IMR-90 (cell line): ENCODE data around the gene TCF4. TPM values are rescaled to one million over a fixed set of nuclear protein-coding genes. Genes with fewer than 3 reads are reported as not detected.

Experiments
- ATAC-seq: fragments of 200-7000 bp; cut with Tn5 transposase; 2 replicates; pipeline ENCODE4 v1.9.1; 2020; ENCODE audit warnings: low read depth, mild to moderate bottlenecking, moderate library complexity
- BruUV-seq: library from RNA; stranded (reverse); fragments of 400-500 nt; replicated peaks from 2 replicates; lab custom pipeline; 2021; lab: Mats Ljungman, UMichigan
- CTCF ChIA-PET: fragments of 300-600 bp; formaldehyde crosslinking; extraction: SDS; loops from one replicate; lab custom pipeline; 2021; ENCODE audit warnings: antibody characterized with exemption; lab: Yijun Ruan, JAX
- POLR2A ChIA-PET: fragments of 300-600 bp; sonication (Branson Sonifier 250); formaldehyde crosslinking; loops from one replicate; lab custom pipeline; 2022; ENCODE audit warnings: antibody characterized with exemption; ENCODE audit not compliant: unreplicated experiment; lab: Charles Lee
- DNase-seq: peaks from one replicate; pipeline ENCODE4 v3.0.0; 2013
- H2AFZ ChIP-seq: replicated peaks from 2 replicates; pipeline ENCODE3; 2013; ENCODE audit warnings: low read length, mild to moderate bottlenecking; ENCODE audit not compliant: poor library complexity
- H2AK5ac ChIP-seq: 2 replicates; pipeline ENCODE4 v1.6.1; 2013; ENCODE audit warnings: low read depth, low read length, inconsistent platforms
- H2AK9ac ChIP-seq: replicated peaks from 2 replicates; pipeline ENCODE3; 2013; ENCODE audit warnings: mild to moderate bottlenecking, low read depth, low read length, moderate library complexity; ENCODE audit not compliant: poor library complexity
- H2BK120ac ChIP-seq: 2 replicates; pipeline ENCODE4 v1.6.1; 2013; ENCODE audit warnings: low read depth, low read length, inconsistent platforms
- H2BK15ac ChIP-seq: 3 replicates; pipeline ENCODE4 v1.6.1; 2013; ENCODE audit warnings: low read depth, low read length, inconsistent platforms
- H2BK20ac ChIP-seq: 2 replicates; pipeline ENCODE4 v1.6.1; 2013; ENCODE audit warnings: low read depth, mild to moderate bottlenecking, inconsistent platforms, low read length, moderate library complexity
- H2BK5ac ChIP-seq: 2 replicates; pipeline ENCODE4 v1.6.1; 2013; ENCODE audit warnings: mild to moderate bottlenecking, low read depth, low read length, inconsistent platforms; ENCODE audit not compliant: poor library complexity, severe bottlenecking
- H3K14ac ChIP-seq: replicated peaks from 2 replicates; pipeline ENCODE4 v1.6.1; 2013; ENCODE audit warnings: low read depth, low read length, inconsistent platforms
- H3K18ac ChIP-seq: 2 replicates; pipeline ENCODE4 v1.6.1; 2013; ENCODE audit warnings: low read depth, low read length, control low read depth
- H3K23ac ChIP-seq: 2 replicates; pipeline ENCODE4 v1.6.1; 2013; ENCODE audit warnings: low read depth, low read length, inconsistent platforms
- H3K27ac ChIP-seq: 2 replicates; pipeline ENCODE4 v1.5.1; 2013; ENCODE audit warnings: mild to moderate bottlenecking, control low read depth, low read length; ENCODE audit not compliant: insufficient read depth
- H3K27me3 ChIP-seq: 2 replicates; pipeline ENCODE4 v1.6.1; 2013; ENCODE audit warnings: low read length; ENCODE audit not compliant: control insufficient read depth, insufficient read depth
- H3K36me3 ChIP-seq: 2 replicates; pipeline ENCODE4 v1.6.1; 2013; ENCODE audit warnings: low read length, mixed read lengths; ENCODE audit not compliant: control insufficient read depth, insufficient read depth
- H3K4ac ChIP-seq: 2 replicates; pipeline ENCODE4 v1.6.1; 2013; ENCODE audit warnings: low read depth, low read length, inconsistent platforms
- H3K4me1 ChIP-seq: 2 replicates; pipeline ENCODE4 v1.6.1; 2013; ENCODE audit warnings: low read length, mixed read lengths; ENCODE audit not compliant: control insufficient read depth, insufficient read depth
- H3K4me2 ChIP-seq: 2 replicates; pipeline ENCODE4 v1.6.1; 2013; ENCODE audit warnings: low read depth, mild to moderate bottlenecking, control low read depth, low read length, moderate library complexity
- H3K4me3 ChIP-seq: 2 replicates; pipeline ENCODE4 v1.5.1; 2013; ENCODE audit warnings: low read depth, mild to moderate bottlenecking, control low read depth, low read length, moderate library complexity; ENCODE audit not compliant: insufficient read depth
- H3K56ac ChIP-seq: 2 replicates; pipeline ENCODE4 v1.6.1; 2013; ENCODE audit warnings: low read length, inconsistent platforms; ENCODE audit not compliant: insufficient read depth; ENCODE audit errors: extremely low read depth
- H3K79me1 ChIP-seq, 2 experiments: 2 replicates each; pipeline ENCODE4 v1.6.1; 2013; ENCODE audit warnings: low read length in 2 of 2, inconsistent platforms in 1 of 2, low read depth in 1 of 2
- H3K9ac ChIP-seq: 2 replicates; pipeline ENCODE4 v1.6.1; 2013; ENCODE audit warnings: low read depth, low read length, control low read depth
- H3K9me1 ChIP-seq: 2 replicates; pipeline ENCODE4 v1.6.1; 2013; ENCODE audit warnings: low read length, inconsistent platforms; ENCODE audit not compliant: insufficient read depth
- H3K9me3 ChIP-seq: 2 replicates; pipeline ENCODE4 v1.6.1; 2013; ENCODE audit warnings: low read length; ENCODE audit not compliant: control insufficient read depth, insufficient read depth
- H4K20me1 ChIP-seq: 2 replicates; pipeline ENCODE4 v1.6.1; 2013; ENCODE audit warnings: low read length, inconsistent platforms; ENCODE audit not compliant: insufficient read depth
- H4K5ac ChIP-seq: 2 replicates; pipeline ENCODE4 v1.6.1; 2013; ENCODE audit warnings: mild to moderate bottlenecking, low read depth, low read length, control low read depth
- H4K8ac ChIP-seq, 2 experiments: 2 replicates each; pipeline ENCODE4 v1.6.1; 2013; ENCODE audit warnings: low read depth in 2 of 2, low read length in 2 of 2, control low read depth in 1 of 2, inconsistent platforms in 1 of 2
- H4K91ac ChIP-seq: 2 replicates; pipeline ENCODE4 v1.6.1; 2013; ENCODE audit warnings: low read depth, low read length, inconsistent platforms; ENCODE audit not compliant: insufficient read depth
- BHLHE40 ChIP-seq: fragments of 150-350 bp; IDR thresholded peaks from 2 replicates; pipeline ENCODE4 v1.6.1; 2016; ENCODE audit warnings: mild to moderate bottlenecking, low read depth, low read length
- CEBPB ChIP-seq: IDR thresholded peaks from 2 replicates; pipeline ENCODE4 v1.6.1; 2012; ENCODE audit warnings: low read depth, low read length, improper control_type of control experiment
- CTCF ChIP-seq: conservative IDR thresholded peaks from 2 replicates; pipeline ENCODE4 v1.5.1; 2012; ENCODE audit warnings: mild to moderate bottlenecking, low read depth, low read length, improper control_type of control experiment
- MAZ ChIP-seq: IDR thresholded peaks from 2 replicates; pipeline ENCODE4 v1.6.1; 2012; ENCODE audit warnings: low read depth, mild to moderate bottlenecking, low read length, improper control_type of control experiment, moderate library complexity, borderline replicate concordance
- MXI1 ChIP-seq: IDR thresholded peaks from 2 replicates; pipeline ENCODE4 v1.6.1; 2012; ENCODE audit warnings: low read depth, mild to moderate bottlenecking, low read length, moderate library complexity, borderline replicate concordance
- POLR2A ChIP-seq: IDR thresholded peaks from 2 replicates; pipeline ENCODE4 v1.6.1; 2012; ENCODE audit warnings: mild to moderate bottlenecking, low read depth, low read length
- WGBS, 2 experiments: methylation state at CpG; one replicate each; pipeline versions ENCODE4 v1.1.5 to v1.1.7; 2013; ENCODE audit warnings: missing lambda C conversion rate in 2 of 2; ENCODE audit not compliant: insufficient read length in 1 of 2; ENCODE audit errors: extremely low coverage in 2 of 2; 5-methylcytosine and 5-hydroxymethylcytosine counted together
- dilution Hi-C: fragments of 300-500 bp; cut with HindIII; formaldehyde crosslinking; loops from one replicate; pipeline ENCODE4 v1.14.3; 2018; ENCODE audit warnings: low sequenced_read_pairs; ENCODE audit not compliant: unreplicated experiment
- in situ Hi-C: fragments of 300-500 bp; cut with MboI; formaldehyde crosslinking; loops from 3 replicates; pipeline ENCODE4 v1.14.3; 2019; ENCODE audit warnings: low sequenced_read_pairs, inconsistent platforms, mixed read lengths
- intact Hi-C: fragments of 100-400 bp; cut with micrococcal nuclease; formaldehyde crosslinking; loops from 2 replicates; pipeline ENCODE4 v1.10.0; 2022
- polyA plus RNA-seq, 3 experiments: library from polyadenylated mRNA; depleted of rRNA; stranded (reverse); fragments of >200 nt; gene quantifications; 2 replicates each; pipeline ENCODE4 v1.2.3, GENCODE V29; 2012; ENCODE audit warnings: low replicate concordance in 1 of 3
- total RNA-seq: library from RNA; depleted of rRNA; stranded (reverse); fragments of >200 nt; gene quantifications from 2 replicates; pipeline ENCODE4 v1.2.3, GENCODE V29; 2012

The TCF4 gene
- total and polyA plus RNA-seq, 2 of the 4 experiments (the other 2 are of a cell fraction), result 30.0 to 87.1 TPM

- dilution Hi-C loops (no loop called here), in situ Hi-C loops (no loop called here), intact Hi-C loops (no loop called here)
- DNase-seq (peak; percentile 66), ATAC-seq (peak; percentile 37; the same call in 1 of the 2 replicates)
- H3K56ac ChIP-seq, result no peak overlapping the region
- H2BK5ac ChIP-seq, result no peak overlapping the region
- no peak overlapping the region for H3K4ac ChIP-seq
- H4K91ac ChIP-seq, result no peak overlapping the region
- ChIA-PET CTCF (interaction anchor here (0.6 to 1.6 kb wide), 2 partner anchors 11 to 119 kb away, joined by 6 read pairs; no protein-coding TSS in a partner anchor), POLR2A (no interaction called here)
- H3K79me1 ChIP-seq, result peaks cover 37 to 75% of the 10 kb centered on the region in 2 experiments
- H3K18ac ChIP-seq, result no peak overlapping the region
- no peak overlapping the region for H2BK20ac ChIP-seq
- no peak overlapping the region for H3K23ac ChIP-seq
- no peak overlapping the region for H2AK9ac ChIP-seq
- H3K36me3 ChIP-seq, result peaks cover 4% of the 10 kb centered on the region
- H2AK5ac ChIP-seq, result no peak overlapping the region
- H2BK15ac ChIP-seq, result no peak overlapping the region
- H4K20me1 ChIP-seq, result peaks cover 4% of the 10 kb centered on the region; the same call in 1 of the 2 replicates
- H3K4me1 ChIP-seq, result peaks cover 8% of the 10 kb centered on the region
- peaks cover 11% of the 10 kb centered on the region for H3K9me1 ChIP-seq
- no peak overlapping the region for H3K4me3 ChIP-seq
- H4K5ac ChIP-seq, result no peak overlapping the region
- H3K9me3 ChIP-seq, result no peaks in the 10 kb centered on the region
- no peaks in the 10 kb centered on the region for H3K27me3 ChIP-seq
- no peak overlapping the region for H2AFZ ChIP-seq
- no peak overlapping the region for H2BK120ac ChIP-seq
- BruUV-seq, result no TSS peak
- no peak overlapping the region for H3K4me2 ChIP-seq
- 50% methylated on average over 2 of the region's 4 CpGs; no CpG with 5 or more reads in 1 of the 2 experiments for WGBS, 2 experiments
- no peak overlapping the region for H3K9ac ChIP-seq
- H3K27ac ChIP-seq, result no peak overlapping the region
- H4K8ac ChIP-seq, result no peak overlapping the region
- H3K14ac ChIP-seq, result no peak overlapping the region
- no peak for TF ChIP-seq CTCF
- no peak for TF ChIP-seq POLR2A
- no peak for TF ChIP-seq MAZ
- no peak for TF ChIP-seq MXI1
- 0 out of 2 replicates have a peak, but pooled peaks have one; percentile 7 for TF ChIP-seq CEBPB
- TF ChIP-seq BHLHE40, result no peak
Observed at GRCh38 chr18:55354795-55355194, 233.2 kb downstream of the TCF4 start.
